ENCODE measurements around the gene AFF3. TPM values are rescaled to one million over a fixed set of nuclear protein-coding genes. Genes with fewer than 3 reads are reported as not detected.

Gene AFF3
- total and polyA plus RNA-seq, 2 of the 13 experiments (the other 11 are each of a cell fraction or from before 2014, with no cell fraction given) = not detected

DNA sequence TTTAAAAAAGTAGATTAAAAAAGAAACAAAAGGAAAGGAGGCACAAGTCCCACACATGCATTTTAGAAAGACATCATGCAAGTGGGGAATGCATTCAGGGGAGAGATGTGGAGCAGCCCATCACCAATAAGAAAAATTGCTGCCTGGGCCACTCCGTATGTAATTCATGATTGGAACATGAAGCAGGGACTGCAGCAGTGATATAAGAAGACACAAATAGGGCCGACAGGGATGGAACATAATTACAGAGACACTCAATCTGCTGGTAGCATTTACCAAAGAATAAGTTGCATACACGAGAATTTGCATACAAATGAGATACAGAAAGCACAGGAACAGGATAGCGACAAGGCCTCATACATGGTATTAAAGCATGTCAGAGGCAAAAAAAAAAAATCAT is 6.5 kb upstream of the AFF3 start:
- ChIA-PET POLR2A (no interaction called here), CTCF (ENCODE audit: low intra/inter-chr PET ratio, low total read pairs) (no interaction called here)
- no peaks in the 10 kb centered on the region for H3K9me3 ChIP-seq (ENCODE audit: low read length)
- no TSS peak for BruUV-seq (replicated peaks)
- no peak overlapping the region for H3K4me2 ChIP-seq (ENCODE audit: low read depth, low read length)
- FAIRE-seq = no peak
- TF ChIP-seq ZNF362 (CRISPR knock-in tag; IDR thresholded peaks at IDR 0.05; ENCODE audit: borderline replicate concordance) (no peak), JUNB (CRISPR knock-in tag; IDR thresholded peaks at IDR 0.05; ENCODE audit: borderline replicate concordance) (no peak), ZNF432 (CRISPR knock-in tag; IDR thresholded peaks at IDR 0.05; ENCODE audit: borderline replicate concordance) (no peak), ELK4 (CRISPR knock-in tag; IDR thresholded peaks at IDR 0.05; ENCODE audit: borderline replicate concordance) (no peak), MEIS2 (CRISPR knock-in tag; IDR thresholded peaks at IDR 0.05) (no peak), YY1 (IDR thresholded peaks at IDR 0.05; ENCODE audit: insufficient read depth, insufficient replicate concordance, low read depth, low read length) (no peak)
- TF ChIP-seq, protein P1, sequence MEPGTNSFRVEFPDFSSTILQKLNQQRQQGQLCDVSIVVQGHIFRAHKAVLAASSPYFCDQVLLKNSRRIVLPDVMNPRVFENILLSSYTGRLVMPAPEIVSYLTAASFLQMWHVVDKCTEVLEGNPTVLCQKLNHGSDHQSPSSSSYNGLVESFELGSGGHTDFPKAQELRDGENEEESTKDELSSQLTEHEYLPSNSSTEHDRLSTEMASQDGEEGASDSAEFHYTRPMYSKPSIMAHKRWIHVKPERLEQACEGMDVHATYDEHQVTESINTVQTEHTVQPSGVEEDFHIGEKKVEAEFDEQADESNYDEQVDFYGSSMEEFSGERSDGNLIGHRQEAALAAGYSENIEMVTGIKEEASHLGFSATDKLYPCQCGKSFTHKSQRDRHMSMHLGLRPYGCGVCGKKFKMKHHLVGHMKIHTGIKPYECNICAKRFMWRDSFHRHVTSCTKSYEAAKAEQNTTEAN (CRISPR knock-in tag; conservative IDR thresholded peaks at IDR 0.05) = no peak
- ATAC-seq = no peak
- H4K20me1 ChIP-seq (ENCODE audit: insufficient read depth, low read length) = no peaks in the 10 kb centered on the region
- in situ Hi-C loops (cut with HindIII; ENCODE audit: extremely low pct_ligation_motif_present, low pct_unique_long_range_greater_than_20kb) (no loop called here), intact Hi-C loops (cut with micrococcal nuclease; ENCODE audit: unreplicated experiment) (no loop called here)
- H3K27ac ChIP-seq (ENCODE audit: extremely low read length, insufficient read depth, low read length) = no peak overlapping the region
- no peaks in the 10 kb centered on the region for H3K4me1 ChIP-seq (ENCODE audit: insufficient read depth, low read length)
- no peaks in the 10 kb centered on the region for H3K36me3 ChIP-seq (replicated peaks in 1 of 2; ENCODE audit: control insufficient read depth in 1 of 2, insufficient read depth in 2 of 2, low read length in 2 of 2)
- 21% methylated on average over 4 of the region's 4 CpGs for WGBS (ENCODE audit: low lambda C conversion rate)
- no peaks in the 10 kb centered on the region for H3K27me3 ChIP-seq (ENCODE audit: control insufficient read depth in 1 of 2, insufficient read depth in 2 of 2, low read length in 2 of 2)
- no peak overlapping the region for H3K9ac ChIP-seq (ENCODE audit: insufficient read depth, low read depth, low read length)
- no peaks in the 10 kb centered on the region for H3K79me2 ChIP-seq (ENCODE audit: insufficient read depth, low read length)
- DNase-seq (ENCODE audit: low spot score) = no peak
- no peak overlapping the region for H3K4me3 ChIP-seq (replicated peaks in 1 of 3; ENCODE audit: insufficient read depth in 1 of 3, low read depth in 2 of 3, low read length in 3 of 3)
- no peak overlapping the region for H2AFZ ChIP-seq (ENCODE audit: low read length)

All from HepG2 (cell line).